ENCODE measurements around the gene FSCN2.

- TF ChIP-seq CTCF (IDR thresholded peaks at IDR 0.05; ENCODE audit: insufficient read depth, low read depth, low read length): no peak
- TF ChIP-seq EZH2 (IDR thresholded peaks at IDR 0.05; ENCODE audit: insufficient read depth, low read length): no peak
Measured at GRCh38 chr17:81567191-81567590, 39.0 kb downstream of the FSCN2 start.

Measured in astrocyte (in vitro differentiated cells and primary cell).